OCI-M2 (cell line): ENCODE data around the gene ADGRL3.

Experiments
- DNase-seq: peaks from one replicate; lab custom pipeline; 2025; ENCODE audit not compliant: unreplicated experiment; lab: John Stamatoyannopoulos, UW

ADGRL3 gene

GRCh38 chr4:62037571-62037970 lies 837.4 kb downstream of the ADGRL3 start:
- DNase-seq, result no peak

GRCh38 chr4:62051332-62051731 lies 851.2 kb downstream of the ADGRL3 start:
- DNase-seq, result no peak

- DNase-seq, result no peak
Observed at GRCh38 chr4:62053974-62054373, 853.8 kb downstream of the ADGRL3 start.

- no peak for DNase-seq
Observed at GRCh38 chr4:62057031-62057430, 856.9 kb downstream of the ADGRL3 start.

GRCh38 chr4:62058571-62058970 lies 858.4 kb downstream of the ADGRL3 start:
- no peak for DNase-seq

- no peak for DNase-seq
Observed at GRCh38 chr4:62070291-62070852, 870.2 kb downstream of the ADGRL3 start.

- DNase-seq, result no peak
Observed at GRCh38 chr4:62075089-62075488, 875.0 kb downstream of the ADGRL3 start.

GRCh38 chr4:62075521-62075920 lies 875.4 kb downstream of the ADGRL3 start:
- no peak for DNase-seq

- no peak for DNase-seq
Observed at GRCh38 chr4:62077406-62077805, 877.3 kb downstream of the ADGRL3 start.

GRCh38 chr4:62080431-62080830 lies 880.3 kb downstream of the ADGRL3 start:
- DNase-seq, result no peak

GRCh38 chr4:62087706-62088105 lies 887.6 kb downstream of the ADGRL3 start:
- DNase-seq, result no peak

GRCh38 chr4:62093735-62094134 lies 893.6 kb downstream of the ADGRL3 start:
- no peak for DNase-seq

GRCh38 chr4:62096881-62097280 lies 896.8 kb downstream of the ADGRL3 start:
- no peak for DNase-seq

- no peak for DNase-seq
Observed at GRCh38 chr4:62115216-62115615, 915.1 kb downstream of the ADGRL3 start.

- DNase-seq, result no peak
Observed at GRCh38 chr4:62117886-62118285, 917.8 kb downstream of the ADGRL3 start.

- no peak for DNase-seq
Observed at GRCh38 chr4:62118558-62118957, 918.4 kb downstream of the ADGRL3 start.

- DNase-seq, result no peak
Observed at GRCh38 chr4:62119195-62119594, 919.1 kb downstream of the ADGRL3 start.

- no peak for DNase-seq
Observed at GRCh38 chr4:62126064-62126732, 926.1 kb downstream of the ADGRL3 start.
